ENCODE data around the gene HCAR3.

The HCAR3 gene

DNA sequence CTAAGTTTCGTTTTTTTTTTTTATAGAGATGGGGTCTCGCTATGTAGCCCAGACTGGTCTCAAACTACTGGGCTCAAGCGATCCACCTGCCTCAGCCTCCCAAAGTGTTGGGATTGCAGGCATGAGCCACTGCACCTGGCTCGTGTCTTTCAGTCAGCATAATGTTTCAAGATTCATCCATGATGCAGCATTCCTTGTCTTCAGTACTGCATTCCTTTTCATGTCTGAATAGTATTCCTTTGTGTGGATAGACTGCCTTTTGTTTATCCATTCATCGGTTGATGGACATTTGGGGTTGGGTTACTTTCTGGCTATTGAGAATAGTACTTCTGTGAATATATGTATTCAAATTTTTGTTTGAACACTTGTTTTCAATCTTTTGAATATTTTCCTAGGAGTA lies 50.9 kb downstream of the HCAR3 start:
- DNase-seq: no peak

DNA sequence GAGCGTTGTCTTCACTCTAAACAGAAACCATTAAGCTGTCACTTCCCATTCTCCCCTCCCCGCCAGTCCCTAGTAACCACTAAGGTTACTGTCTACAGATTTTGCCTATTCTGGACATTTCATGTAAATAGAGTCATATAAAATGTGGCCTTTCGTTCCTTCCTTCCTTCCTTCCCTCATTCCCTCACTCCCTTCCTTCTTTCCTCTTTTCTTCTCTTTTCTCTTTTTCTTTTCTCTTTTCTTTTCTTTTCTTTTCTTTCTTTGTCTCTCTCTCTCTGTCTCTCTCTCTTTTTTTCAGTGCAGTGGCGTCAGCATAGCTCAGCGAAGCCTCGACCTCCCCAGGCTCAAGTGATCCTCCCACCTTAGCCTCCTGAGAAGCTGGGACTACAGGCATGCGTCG lies 51.3 kb downstream of the HCAR3 start:
- no peak for DNase-seq

All from effector CD4-positive, alpha-beta T cell (primary cell).